Endothelial cell of hepatic sinusoid (primary cell): ENCODE results near the gene UPK3BL1.
"Not testable (repeated sequence)": the region's sequence is repeated elsewhere in the genome, so short reads cannot be mapped to it uniquely, and the experiment has no call there.

Experiments
- in situ Hi-C: cut with HindIII; loops from 2 replicates; pipeline ENCODE4 v1.10.0; 2017; ENCODE audit warnings: low sequenced_read_pairs

UPK3BL1 gene, protein sequence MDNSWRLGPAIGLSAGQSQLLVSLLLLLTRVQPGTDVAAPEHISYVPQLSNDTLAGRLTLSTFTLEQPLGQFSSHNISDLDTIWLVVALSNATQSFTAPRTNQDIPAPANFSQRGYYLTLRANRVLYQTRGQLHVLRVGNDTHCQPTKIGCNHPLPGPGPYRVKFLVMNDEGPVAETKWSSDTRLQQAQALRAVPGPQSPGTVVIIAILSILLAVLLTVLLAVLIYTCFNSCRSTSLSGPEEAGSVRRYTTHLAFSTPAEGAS

DNA sequence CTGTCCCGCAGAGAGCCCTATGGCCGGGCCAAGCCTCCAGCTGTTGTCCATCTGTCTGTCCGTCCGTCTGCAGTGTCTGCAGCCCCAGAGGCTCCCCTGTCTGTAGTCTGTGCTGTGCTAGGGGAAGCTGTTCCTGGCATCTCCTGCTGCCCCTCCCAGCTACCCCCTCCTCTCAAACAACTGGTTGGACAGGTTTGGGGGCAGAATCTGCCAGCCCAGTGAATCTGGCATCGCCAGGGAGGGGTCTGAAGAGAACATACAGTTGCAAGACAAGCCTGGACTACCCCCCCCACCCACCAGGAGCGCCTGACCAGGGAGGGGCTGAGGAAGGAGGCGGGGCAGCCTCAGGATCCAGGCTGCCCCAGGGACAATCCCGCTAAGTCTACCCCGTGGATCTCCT lies at the start of gene UPK3BL1:
TSS of gene UPK3BL1 (minus strand) at position 101 of the 400 bp plus-strand sequence. CDS start at position 51, 50 bp downstream.
- in situ Hi-C loops, result not testable (repeated sequence)

DNA sequence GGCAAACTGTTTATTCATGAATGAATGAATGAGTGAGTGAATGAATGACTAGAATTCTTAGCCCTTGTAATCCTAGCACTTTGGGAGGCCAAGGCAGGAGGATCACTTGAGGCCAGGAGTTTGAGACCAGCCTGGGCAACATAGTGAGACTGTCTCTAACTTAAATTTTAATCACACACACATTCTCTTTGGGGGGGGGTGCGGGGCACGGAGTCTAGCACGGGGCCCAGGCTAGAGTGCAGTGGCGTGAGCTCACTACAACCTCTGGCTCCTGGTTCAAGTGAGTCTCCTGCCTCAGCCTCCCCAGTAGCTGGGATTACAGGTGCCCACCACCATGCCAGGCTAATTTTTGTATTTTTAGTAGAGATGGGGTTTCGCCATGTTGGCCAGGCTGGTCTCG lies 48.0 kb upstream of the UPK3BL1 start:
- in situ Hi-C loops, result not testable (repeated sequence)

DNA sequence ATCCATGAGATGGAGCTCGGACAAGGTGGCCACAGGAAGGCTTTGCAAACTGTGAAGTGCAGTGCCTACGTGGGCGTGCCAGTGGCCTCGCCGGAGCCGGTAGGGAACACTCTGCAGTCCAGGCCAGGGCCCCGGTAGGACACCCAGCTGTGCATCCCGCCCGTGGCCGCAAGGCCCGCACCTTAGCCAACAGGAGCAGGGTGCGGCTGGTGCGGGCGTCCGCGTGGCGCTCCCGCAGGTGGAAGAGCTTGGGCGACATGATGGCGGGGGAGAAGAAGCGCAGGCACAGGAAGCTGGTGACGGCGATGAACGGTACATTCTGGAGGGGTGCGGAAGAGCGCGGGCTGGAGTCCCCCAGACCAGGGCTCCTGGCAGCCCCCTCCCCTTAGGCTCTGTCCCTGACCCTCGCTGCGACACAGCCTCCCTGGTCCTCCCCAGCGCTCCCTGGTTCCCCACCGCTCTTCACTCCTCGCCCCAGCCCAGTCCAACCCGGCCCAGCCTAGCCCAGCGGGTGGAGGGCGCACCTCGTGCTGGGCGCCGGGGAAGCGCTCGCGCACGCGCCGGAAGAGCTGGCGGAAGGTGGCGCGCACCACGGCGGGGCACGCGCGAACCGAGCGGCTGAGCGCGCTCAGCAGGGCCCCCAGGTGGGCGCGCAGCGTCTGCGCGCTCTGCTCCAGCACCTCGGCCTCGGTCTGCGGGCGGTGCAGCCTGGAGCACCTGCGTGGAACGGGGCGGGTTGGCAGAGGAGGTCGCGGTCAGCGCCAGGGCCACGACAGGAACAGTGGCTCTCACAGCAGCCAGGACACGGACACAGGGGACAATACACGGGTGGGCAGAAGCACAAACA lies 47.1 kb upstream of the UPK3BL1 start:
- in situ Hi-C loops, result not testable (repeated sequence)

DNA sequence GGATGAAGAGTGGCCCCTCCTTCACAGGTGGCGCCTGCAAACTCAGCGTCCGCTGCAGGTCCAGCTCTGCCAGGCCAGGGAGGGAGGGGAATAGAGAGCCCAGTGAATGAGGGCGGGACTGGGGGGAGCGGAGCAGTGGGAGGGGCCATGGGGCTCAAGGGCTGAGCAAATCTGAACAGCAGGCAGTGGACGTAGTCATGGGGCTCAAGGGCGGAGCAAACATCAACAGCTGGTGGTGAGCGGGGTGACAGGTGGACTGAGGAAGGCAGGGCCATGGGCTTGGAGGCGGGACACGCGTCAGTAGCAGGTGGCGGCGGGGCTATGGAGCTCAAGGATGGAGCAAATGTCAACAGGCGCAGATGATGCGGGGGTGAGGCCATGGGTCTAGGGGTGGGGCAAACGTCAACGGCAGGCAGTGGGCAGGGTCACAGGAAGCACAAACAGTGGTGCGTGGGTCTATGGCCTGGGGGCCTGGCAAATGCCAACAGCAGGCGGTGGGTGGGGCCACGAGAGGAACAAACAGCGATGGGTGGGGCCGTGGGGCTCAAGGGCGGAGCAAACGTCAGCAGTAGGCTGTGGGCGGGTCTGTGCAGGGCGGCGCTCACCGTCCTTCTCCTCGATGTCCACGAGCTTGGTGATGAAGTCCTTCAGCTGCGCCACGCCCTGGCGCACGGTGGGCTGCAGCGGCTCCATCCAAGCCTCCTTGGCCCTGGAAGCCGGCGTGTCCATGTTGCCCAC lies 45.9 kb upstream of the UPK3BL1 start:
- in situ Hi-C loops, result not testable (repeated sequence)

DNA sequence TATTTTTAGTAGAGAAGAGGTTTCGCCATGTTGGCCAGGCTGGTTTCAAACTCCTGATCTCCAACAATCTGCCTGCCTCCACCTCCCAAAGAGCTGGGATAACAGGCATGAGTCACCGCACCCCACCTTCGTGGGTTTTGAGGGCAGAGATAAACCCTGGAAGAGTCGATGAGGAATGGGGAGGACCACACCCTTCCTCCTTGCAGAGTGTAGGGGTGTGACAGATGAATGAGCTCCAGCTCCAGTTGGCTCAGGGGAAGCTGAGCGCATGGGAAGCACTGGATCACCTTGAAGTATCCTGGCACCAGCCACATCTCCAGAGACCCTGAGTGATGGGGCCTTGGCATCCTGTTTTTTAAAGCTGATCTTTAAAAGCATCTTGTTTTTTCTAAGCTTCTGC lies 40.0 kb upstream of the UPK3BL1 start:
- in situ Hi-C loops, result not testable (repeated sequence)

DNA sequence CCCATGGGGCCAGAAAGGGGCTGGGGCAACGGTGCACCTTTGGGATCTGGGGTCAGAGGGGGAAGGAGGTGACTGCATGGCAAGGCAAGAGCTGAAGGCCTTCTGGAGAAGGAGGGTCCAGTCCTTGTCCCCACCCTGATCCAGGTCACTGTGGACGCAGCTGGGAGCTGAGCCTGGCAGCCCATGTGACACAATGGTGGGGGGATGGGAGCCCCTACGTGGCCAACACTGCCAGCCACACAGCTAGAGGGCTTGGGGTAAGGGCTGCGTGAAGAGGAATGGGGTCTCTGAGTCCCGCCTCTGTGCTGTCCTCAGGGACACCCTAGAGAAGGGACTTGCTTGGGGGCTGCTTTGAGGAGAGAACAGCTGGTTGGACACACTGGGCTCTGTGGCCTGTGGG lies 38.2 kb upstream of the UPK3BL1 start:
- in situ Hi-C loops, result not testable (repeated sequence)

DNA sequence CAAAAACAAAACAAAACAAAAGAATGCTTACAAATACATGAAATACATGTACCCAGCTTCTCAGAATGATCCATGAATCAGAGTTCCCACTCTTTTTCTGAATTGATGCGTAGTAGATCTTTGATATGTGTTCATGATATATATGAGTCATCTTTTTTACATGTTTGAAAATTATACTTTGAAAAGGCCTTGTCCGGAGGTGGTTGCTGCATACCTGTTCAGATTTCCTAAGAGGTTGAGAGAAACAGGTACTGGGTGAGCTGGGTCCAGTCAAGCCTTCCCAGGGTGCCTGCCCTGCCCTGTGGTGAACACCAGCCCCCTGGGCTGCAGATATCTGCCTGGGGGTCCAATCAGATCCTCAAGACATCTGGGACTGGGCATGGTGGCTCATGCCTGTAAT lies 33.0 kb upstream of the UPK3BL1 start:
- in situ Hi-C loops, result not testable (repeated sequence)

DNA sequence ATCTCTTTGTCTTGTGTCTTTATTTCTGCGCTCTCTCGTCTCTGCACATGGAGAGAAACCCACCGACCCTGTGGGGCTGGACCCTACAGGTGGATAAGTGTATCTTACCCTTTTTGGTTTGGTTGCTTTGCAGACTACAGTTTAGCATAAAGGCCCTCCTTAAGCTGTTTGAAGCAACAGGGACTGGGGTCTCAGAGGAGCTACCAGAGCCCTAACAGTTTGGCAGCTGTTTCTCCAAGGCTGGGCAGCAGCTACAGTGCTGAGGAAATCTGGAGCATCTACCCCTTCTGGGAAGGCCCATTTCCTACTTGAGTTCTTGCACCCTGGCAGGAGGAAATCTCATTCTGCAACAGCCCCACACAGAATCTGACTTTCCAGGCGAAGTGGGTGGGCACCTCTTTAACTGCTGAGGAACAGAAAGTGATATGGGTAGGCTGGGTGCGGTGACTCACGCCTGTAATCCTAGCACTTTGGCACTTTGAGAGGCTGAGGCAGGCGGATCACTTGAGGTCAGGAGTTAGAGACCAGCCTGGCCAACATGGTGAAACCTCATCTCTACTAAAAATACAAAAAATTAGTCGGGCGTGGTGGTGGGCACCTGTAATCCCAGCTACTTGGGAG lies 31.0 kb upstream of the UPK3BL1 start:
- in situ Hi-C loops, result not testable (repeated sequence)

DNA sequence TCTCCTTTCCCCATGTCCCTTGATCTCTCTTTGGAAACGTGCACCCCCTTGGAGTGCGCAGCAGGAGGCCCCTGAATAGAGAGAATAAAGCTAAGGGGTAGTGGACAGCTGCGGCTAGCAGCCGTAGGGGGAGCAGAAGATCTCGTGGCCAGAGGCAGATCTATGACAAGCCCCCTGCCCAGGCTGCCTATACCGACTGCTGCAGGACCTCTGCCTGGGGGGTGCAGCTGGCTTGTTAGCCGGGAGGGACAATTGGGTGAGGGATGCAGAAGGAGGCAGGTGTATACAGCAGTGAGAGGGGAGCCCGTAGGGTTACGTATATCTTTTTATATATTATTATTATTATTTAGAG lies 29.3 kb upstream of the UPK3BL1 start:
- in situ Hi-C loops, result not testable (repeated sequence)

DNA sequence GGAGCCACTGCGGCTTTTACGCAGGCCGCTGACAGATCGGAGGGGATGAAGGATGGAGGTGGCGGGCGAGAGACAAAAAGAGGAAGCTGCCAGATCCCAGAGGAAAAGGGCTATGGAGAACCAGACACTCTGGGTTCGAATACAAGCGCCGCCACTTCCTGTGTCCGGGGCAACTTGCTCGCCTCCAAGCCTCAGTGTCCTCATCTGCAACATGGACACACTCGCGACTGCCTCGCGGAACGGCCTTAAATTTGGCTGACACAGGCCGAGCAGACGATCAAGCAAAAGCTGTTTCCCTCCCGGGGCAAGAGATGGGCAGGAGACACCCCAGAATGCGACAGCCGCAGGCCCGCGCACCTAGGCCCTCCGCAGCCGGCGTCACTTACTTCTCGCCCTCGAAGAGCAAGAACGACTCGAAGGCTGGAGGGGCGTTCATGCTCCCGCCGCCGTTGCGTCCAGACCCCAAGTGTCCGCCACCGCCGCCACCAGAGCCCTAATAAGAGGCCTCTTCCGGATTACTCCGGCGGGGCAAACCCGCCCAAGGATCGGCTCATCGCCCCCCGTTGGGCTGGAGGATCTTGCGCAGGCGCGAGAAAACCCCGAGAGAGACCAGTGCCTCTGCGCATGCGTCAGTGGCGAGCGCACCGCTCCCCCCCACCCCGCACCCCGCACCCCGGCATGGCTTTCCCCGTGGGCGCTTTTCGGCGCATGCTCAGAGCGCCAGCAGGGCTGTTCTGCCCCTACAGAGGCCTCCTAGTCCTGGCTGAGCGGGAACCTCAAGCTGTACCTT lies 28.8 kb upstream of the UPK3BL1 start, which contains the start of gene POLR2J2:
TSS of gene POLR2J2 (minus strand) at position 498 of the 790 bp plus-strand sequence. CDS start at position 436, 62 bp downstream.
- in situ Hi-C loops, result not testable (repeated sequence)

DNA sequence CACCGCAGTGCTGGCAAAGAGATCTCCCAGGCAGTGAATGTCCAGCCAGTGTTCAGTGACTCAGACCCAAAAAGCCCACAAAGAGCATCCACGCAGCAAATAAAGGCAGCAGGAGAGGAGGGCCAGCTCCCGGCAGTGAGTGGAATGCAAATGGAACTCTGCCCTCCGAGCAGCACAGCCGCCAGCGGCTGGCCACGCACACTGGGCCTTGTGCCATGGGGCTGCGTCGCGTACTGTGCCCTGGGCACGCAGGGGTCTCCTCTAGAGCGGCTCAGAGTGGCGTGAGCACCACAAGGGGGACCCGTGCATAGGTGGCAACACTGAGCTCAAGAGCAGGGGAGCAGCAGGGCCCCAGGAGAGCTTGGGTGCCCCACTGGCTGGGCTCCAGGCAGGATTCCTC lies 24.9 kb upstream of the UPK3BL1 start:
- in situ Hi-C loops, result not testable (repeated sequence)

DNA sequence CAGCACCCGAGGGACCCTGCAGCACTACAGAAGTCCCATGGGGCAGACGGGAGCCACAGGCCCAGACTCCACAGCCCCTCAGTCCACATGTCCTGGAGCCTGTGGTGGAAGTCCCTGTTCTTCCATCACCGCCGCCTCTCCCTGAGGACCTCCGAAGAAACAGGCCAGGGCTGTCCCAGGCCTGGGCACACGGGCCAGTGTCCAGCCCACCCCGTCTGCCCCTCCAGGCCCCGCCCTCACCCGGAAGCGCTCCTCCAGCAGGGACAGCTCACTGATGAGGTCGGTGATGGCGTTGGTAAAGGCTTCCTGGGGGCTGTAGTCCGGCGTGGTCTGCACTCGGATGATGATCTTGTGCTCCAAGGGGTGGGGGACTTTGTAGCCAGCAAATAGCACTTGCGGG lies 24.3 kb upstream of the UPK3BL1 start:
- in situ Hi-C loops, result not testable (repeated sequence)

DNA sequence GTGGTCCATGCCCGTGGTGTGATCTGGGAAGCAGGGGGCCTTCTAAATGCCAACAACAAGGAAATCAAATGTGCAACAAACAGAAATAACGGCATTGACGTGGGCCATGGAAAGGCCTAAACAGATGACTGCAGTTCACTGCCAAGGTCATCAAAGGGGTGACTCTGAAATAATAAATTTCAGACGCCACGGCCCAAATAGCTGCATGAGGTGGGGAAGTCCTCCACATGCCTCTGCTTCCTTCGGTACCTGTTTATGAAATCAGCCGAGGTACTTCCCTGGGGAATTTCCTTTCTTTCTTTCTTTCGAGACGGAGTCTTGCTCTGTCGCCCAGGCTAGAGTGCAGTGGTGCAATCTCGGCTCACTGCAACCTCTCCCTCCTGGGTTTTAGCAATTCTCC lies 22.2 kb upstream of the UPK3BL1 start:
- in situ Hi-C loops, result not testable (repeated sequence)

DNA sequence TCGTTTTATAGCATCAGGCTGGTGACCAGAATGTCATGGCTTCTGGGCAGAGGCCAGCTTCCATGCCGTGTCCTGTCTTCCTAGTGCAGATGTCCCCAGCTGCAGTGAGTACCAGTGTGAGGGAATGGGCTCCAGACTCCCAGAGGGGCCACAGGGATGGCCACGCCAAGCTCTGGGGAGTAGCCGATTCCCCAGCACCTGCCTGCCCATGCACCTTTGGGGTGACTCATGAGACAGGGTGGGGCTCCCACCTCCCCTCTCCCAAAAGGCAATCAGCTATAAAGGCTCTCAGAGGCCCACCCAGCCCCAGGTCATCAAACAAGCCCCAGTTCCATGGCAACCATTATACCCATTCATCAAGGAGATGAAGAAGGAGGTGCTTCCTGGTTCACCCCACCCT lies 7.3 kb upstream of the UPK3BL1 start, which contains the start of gene SPDYE2B:
TSS of gene SPDYE2B (plus strand) at position 396 of the 400 bp plus-strand sequence. CDS start 2,030 bp downstream, outside the sequence.
- in situ Hi-C loops, result not testable (repeated sequence)

DNA sequence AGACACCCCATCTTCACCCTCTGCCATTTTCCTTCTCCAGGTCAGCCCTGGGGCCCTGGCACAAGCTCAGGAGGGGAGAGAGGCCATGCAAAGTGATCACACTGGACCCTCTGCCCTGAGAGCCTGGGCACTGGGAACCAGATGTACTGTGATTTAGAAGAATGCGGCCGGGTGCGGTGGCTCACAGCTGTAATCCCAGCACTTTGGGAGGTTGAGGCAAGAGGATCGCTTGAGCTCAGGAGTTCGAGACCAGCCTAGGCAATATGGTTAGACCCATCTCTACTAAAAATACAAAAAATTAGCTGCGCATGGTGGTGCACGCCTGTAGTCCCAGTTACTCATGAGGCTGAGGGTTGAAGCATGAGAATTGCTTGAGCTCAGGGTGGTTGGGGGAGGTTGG lies 5.2 kb upstream of the UPK3BL1 start:
- in situ Hi-C loops, result not testable (repeated sequence)

DNA sequence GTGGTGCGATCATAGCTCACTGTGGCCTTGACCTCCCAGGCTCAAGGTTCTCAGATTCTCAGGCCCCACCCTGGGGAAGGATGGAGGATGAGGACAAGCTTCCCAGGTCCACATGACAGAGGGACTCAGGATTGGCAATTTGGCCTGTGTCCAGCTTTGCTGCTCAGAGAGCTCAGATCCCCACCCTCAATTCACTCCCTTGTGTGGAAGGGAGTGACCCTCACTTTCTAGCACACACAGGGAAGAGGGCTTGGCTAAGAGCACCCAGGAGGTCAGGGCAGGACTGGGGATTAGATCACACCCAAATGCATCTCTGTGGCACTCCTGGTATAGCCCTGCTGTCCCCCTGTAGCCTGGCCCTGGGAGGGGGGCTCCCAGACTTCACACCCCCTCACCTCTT lies 813 bp upstream of the UPK3BL1 start:
- in situ Hi-C loops, result not testable (repeated sequence)

DNA sequence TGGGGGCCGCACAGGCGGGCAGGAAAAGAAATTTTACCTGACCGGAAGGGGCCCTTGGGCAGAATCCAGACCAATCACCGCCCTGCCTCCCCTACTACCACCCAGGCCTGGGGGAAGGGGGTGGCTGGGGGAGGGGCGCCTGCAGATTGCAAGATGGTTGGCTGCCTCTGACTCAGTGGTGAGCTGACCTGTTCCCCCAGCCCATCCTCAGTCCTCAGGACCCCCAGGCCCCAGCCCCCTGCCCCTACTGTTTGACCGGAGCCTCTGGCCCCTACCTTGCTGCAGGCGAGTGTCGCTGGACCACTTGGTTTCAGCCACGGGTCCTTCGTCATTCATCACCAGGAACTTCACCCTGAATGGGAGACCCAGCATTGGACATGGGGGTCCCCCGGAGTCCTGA lies 3.7 kb downstream of the UPK3BL1 start:
- in situ Hi-C loops, result not testable (repeated sequence)

DNA sequence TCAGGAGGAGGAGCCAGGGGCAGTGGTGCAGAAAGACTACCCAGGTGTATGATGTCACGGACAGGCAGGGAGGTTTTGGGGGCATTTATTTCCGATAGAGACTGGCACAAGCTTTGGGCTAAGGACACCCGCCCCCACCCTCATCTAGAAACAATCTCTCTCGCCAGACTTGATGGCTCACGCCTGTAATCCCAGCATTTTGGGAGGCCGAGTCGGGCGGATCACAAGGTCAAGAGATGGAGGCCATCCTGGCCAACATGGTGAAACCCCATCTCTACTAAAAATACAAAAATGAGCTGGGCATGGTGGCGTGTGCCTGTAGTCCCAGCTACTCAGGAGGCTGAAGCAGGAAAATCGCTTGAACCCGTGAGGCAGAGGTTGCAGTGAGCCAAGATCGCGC lies 5.6 kb downstream of the UPK3BL1 start:
- in situ Hi-C loops, result not testable (repeated sequence)

DNA sequence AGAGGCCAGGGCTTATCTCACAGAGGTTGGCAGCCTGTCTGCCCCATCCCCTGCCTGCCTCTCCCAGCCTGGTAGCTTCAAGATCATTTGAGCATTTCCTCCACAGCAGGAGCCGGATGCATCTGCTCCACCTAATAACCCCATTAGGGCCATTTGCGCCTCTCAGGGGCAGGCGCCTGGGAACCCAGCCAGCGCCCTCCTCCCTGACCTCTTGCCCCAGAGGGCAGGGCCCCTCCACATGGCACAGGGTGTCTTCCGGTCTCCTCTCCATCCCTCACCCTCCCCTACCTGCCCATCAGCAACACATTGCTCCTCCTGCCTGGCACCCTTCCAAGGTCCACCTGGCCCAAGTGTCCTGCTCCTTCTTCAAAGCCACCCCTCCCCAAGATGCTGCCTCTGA lies 7.2 kb downstream of the UPK3BL1 start:
- in situ Hi-C loops, result not testable (repeated sequence)

DNA sequence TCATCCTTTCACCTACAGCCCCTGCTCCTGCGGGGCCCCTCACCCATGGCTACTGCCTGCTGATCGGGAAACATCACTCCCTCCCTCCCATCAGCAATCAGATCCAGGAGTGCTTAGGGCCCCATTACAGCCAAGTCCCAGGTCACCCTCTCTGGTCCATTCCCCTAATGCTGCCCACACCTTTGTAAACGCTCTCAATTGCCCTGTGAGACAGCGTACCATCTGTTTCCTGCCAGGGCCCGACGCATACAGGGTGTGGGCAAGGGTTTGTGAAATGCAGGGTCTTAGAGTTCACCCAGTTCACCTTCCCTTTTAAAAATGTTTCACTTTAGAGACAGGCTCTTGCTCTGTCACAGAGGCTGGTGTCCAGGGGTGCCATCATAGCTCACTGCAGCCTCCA lies 8.3 kb downstream of the UPK3BL1 start:
- in situ Hi-C loops, result not testable (repeated sequence)
